ENCODE results near the gene TMIGD1. TPM values are rescaled to one million over a fixed set of nuclear protein-coding genes. Genes with fewer than 3 reads are reported as not detected.

The TMIGD1 gene
- total and polyA plus RNA-seq, 10 of the 15 experiments (the other 5 are each of a cell fraction or from before 2014, with no cell fraction given): not detected

DNA sequence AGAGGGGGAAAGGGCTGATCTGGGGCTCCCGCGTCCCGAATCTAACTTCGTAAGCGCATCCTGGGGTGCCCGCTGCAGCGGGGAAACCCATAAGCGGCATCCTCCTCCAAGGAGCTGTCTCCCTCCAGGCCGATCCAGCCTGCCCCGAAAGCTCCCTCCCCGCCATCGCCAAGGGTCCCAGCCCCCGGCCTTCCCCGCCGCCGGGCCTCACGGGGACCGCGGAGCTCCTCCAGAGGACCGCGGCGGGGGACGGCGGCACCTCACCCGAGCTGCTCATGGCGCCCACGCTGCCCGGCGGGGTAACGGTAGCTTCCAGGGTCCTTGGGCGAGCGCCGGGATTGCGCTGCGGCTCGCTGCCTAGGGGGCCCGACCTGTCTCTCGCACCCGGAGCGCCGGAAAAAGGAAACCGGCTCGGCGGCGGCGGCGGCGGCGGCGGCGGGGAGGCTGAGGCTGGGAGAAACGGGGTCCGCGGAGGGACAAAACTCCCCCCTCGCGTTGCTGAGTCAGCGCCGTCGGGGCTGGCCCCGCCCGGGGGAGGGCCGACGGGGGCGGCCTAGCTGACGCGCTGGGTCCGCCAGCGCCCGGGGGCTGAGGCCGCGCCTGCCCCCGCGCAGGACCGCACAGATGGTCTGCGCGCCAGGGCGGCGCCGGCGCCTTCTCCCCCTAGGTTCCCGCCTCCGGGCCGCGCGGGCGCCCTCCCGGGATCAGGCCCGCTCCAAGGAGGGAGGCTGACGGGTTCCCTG, 42.1 kb downstream of the TMIGD1 start, which contains the start of gene BLMH:
BLMH (minus strand) TSS at position 402 of the 743 bp plus-strand sequence; CDS start at position 277, 125 bp downstream.
- Histone ChIP-seq H3K4me2 (ENCODE audit: control insufficient read depth, insufficient read depth) (peak within 1 kb of the TSS; percentile 82), H3K9me3 (replicated peaks; ENCODE audit: control insufficient read depth, insufficient read depth, low read length) (no peaks in the 10 kb centered on the region), H3K27ac (ENCODE audit: control insufficient read depth, insufficient read depth) (peak within 1 kb of the TSS; percentile 59), H3K9ac (ENCODE audit: control insufficient read depth, insufficient read depth, low read length) (peak within 1 kb of the TSS; percentile 70), H3K27me3 (replicated peaks in 1 of 2; ENCODE audit: control insufficient read depth in 2 of 2, insufficient read depth in 2 of 2, low read length in 1 of 2) (no peaks in the 10 kb centered on the region), H2AFZ (ENCODE audit: control insufficient read depth, low read depth, low read length) (peak within 1 kb of the TSS; percentile 75), H3K36me3 (ENCODE audit: control insufficient read depth in 2 of 2, insufficient read depth in 2 of 2, low read length in 1 of 2) (peaks cover 0 to 3% of the 10 kb centered on the region in 2 experiments; a peak in 3 of 4 replicates), H3K4me3 (peak within 1 kb of the TSS; percentile 92), H4K20me1 (ENCODE audit: control insufficient read depth, insufficient read depth) (no peaks in the 10 kb centered on the region), H3K79me2 (ENCODE audit: control insufficient read depth, insufficient read depth, low read length) (peaks cover 18% of the 10 kb centered on the region), H3K4me1 (ENCODE audit: control insufficient read depth, insufficient read depth, low read length) (no peaks in the 10 kb centered on the region)
- 1% methylated on average over 68 of the region's 89 CpGs for WGBS (ENCODE audit: insufficient coverage, insufficient replicate concordance, low lambda C conversion rate, missing lambda C conversion rate)
- ATAC-seq (peak; percentile 94), FAIRE-seq (no peak), DNase-seq (ENCODE audit: low read depth, low spot score) (no peak)
- ChIA-PET POLR2A (interaction anchor here (0.6 to 2.3 kb wide), 9 partner anchors 10 to 206 kb away, joined by 3 to 13 read pairs (median 4); partner anchors contain the start of gene TMIGD1), CTCF (interaction anchor here (0.6 to 2.7 kb wide), 13 partner anchors 12 to 700 kb away, joined by 3 to 33 read pairs (median 3); partner anchors contain the start of gene TMIGD1), SMC1A (ENCODE audit: uncharacterized antibody, unreplicated experiment) (interaction anchor here (0.9 to 2.3 kb wide), 13 partner anchors 13 to 187 kb away, joined by 3 to 11 read pairs (median 6); partner anchors contain the start of gene GOSR1), RAD21 (ENCODE audit: unreplicated experiment) (interaction anchor here (0.8 to 2.7 kb wide), 9 partner anchors 16 to 360 kb away, joined by 3 to 25 read pairs (median 4); partner anchors contain the start of gene TMIGD1)
- intact Hi-C loops (cut with micrococcal nuclease; ENCODE audit: unreplicated experiment) (loop anchor here (2.0 kb wide), 1 partner anchor 45 kb away; no protein-coding TSS in a partner anchor), in situ Hi-C loops (cut with MboI) (no loop called here)
- TSS peak; percentile 64 for BruUV-seq (replicated peaks)
- TF ChIP-seq TAF1 (IDR thresholded peaks at IDR 0.05; ENCODE audit: borderline replicate concordance, low read depth, low read length) (peak; percentile 12; the same call in 1 of the 2 replicates), EED (IDR thresholded peaks at IDR 0.05; ENCODE audit: low read depth) (peak; percentile 45; the same call in 1 of the 2 replicates), IKZF2 (IDR thresholded peaks at IDR 0.05) (0 out of 4 replicates have a peak, but pooled peaks of 1 of the 2 experiments have one; percentile 22), ZNF24 (IDR thresholded peaks at IDR 0.05) (peak; percentile 75; the same call in 1 of the 2 replicates), ZSCAN29 (IDR thresholded peaks at IDR 0.05) (peak; percentile 60; the same call in 1 of the 2 replicates), CHD2 (IDR thresholded peaks at IDR 0.05; ENCODE audit: borderline replicate concordance, low read depth, low read length) (peak; percentile 47; the same call in 1 of the 2 replicates), TCF7 (IDR thresholded peaks at IDR 0.05; ENCODE audit: borderline replicate concordance) (no peak), HDAC6 (IDR thresholded peaks at IDR 0.05; ENCODE audit: unreplicated experiment) (no peak), MEF2A (IDR thresholded peaks at IDR 0.05; ENCODE audit: insufficient read depth, low read depth, low read length) (0 out of 2 replicates have a peak, but pooled peaks have one; percentile 37), IRF4 (IDR thresholded peaks at IDR 0.05; ENCODE audit: low read depth, low read length) (no peak), BHLHE40 (IDR thresholded peaks at IDR 0.05; ENCODE audit: borderline replicate concordance in 1 of 2, low read depth in 2 of 2, low read length in 1 of 2) (peak in 1 of 2 experiments; percentile 72; a peak in 2 of 4 replicates), LARP7 (IDR thresholded peaks at IDR 0.05) (peak; percentile 90), ASH2L (IDR thresholded peaks at IDR 0.05; ENCODE audit: borderline replicate concordance, low read depth) (peak; percentile 92; the same call in 1 of the 2 replicates), RBBP5 (conservative IDR thresholded peaks at IDR 0.05) (0 out of 2 replicates have a peak, but pooled peaks have one; percentile 70)
- TF ChIP-seq, protein P1, sequence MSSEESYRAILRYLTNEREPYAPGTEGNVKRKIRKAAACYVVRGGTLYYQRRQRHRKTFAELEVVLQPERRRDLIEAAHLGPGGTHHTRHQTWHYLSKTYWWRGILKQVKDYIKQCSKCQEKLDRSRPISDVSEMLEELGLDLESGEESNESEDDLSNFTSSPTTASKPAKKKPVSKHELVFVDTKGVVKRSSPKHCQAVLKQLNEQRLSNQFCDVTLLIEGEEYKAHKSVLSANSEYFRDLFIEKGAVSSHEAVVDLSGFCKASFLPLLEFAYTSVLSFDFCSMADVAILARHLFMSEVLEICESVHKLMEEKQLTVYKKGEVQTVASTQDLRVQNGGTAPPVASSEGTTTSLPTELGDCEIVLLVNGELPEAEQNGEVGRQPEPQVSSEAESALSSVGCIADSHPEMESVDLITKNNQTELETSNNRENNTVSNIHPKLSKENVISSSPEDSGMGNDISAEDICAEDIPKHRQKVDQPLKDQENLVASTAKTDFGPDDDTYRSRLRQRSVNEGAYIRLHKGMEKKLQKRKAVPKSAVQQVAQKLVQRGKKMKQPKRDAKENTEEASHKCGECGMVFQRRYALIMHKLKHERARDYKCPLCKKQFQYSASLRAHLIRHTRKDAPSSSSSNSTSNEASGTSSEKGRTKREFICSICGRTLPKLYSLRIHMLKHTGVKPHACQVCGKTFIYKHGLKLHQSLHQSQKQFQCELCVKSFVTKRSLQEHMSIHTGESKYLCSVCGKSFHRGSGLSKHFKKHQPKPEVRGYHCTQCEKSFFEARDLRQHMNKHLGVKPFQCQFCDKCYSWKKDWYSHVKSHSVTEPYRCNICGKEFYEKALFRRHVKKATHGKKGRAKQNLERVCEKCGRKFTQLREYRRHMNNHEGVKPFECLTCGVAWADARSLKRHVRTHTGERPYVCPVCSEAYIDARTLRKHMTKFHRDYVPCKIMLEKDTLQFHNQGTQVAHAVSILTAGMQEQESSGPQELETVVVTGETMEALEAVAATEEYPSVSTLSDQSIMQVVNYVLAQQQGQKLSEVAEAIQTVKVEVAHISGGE (CRISPR knock-in tag; IDR thresholded peaks at IDR 0.05): no peak
- TF ChIP-seq, protein P2, sequence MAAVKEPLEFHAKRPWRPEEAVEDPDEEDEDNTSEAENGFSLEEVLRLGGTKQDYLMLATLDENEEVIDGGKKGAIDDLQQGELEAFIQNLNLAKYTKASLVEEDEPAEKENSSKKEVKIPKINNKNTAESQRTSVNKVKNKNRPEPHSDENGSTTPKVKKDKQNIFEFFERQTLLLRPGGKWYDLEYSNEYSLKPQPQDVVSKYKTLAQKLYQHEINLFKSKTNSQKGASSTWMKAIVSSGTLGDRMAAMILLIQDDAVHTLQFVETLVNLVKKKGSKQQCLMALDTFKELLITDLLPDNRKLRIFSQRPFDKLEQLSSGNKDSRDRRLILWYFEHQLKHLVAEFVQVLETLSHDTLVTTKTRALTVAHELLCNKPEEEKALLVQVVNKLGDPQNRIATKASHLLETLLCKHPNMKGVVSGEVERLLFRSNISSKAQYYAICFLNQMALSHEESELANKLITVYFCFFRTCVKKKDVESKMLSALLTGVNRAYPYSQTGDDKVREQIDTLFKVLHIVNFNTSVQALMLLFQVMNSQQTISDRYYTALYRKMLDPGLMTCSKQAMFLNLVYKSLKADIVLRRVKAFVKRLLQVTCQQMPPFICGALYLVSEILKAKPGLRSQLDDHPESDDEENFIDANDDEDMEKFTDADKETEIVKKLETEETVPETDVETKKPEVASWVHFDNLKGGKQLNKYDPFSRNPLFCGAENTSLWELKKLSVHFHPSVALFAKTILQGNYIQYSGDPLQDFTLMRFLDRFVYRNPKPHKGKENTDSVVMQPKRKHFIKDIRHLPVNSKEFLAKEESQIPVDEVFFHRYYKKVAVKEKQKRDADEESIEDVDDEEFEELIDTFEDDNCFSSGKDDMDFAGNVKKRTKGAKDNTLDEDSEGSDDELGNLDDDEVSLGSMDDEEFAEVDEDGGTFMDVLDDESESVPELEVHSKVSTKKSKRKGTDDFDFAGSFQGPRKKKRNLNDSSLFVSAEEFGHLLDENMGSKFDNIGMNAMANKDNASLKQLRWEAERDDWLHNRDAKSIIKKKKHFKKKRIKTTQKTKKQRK (IDR thresholded peaks at IDR 0.05; ENCODE audit: low read depth, low read length): no peak

Measured in GM12878 (cell line).